Measurements from ENCODE around the gene DENND2A.

- TF ChIP-seq CTCF (IDR thresholded peaks at IDR 0.05), result no peak
- no peak for TF ChIP-seq MAFK (IDR thresholded peaks at IDR 0.05; ENCODE audit: partially characterized antibody)
- no peak for TF ChIP-seq HOXA7 (CRISPR knock-in tag; IDR thresholded peaks at IDR 0.05)
- no peak for TF ChIP-seq POLR2A (IDR thresholded peaks at IDR 0.05; ENCODE audit: low read length)
- no peak for TF ChIP-seq NR3C1 (IDR thresholded peaks at IDR 0.05)
- TF ChIP-seq RNF2 (IDR thresholded peaks at IDR 0.05; ENCODE audit: borderline replicate concordance, low read depth), result no peak
- TF ChIP-seq REST (IDR thresholded peaks at IDR 0.05), result no peak
- no peak for TF ChIP-seq JUNB (IDR thresholded peaks at IDR 0.05)
- TF ChIP-seq SMC3 (IDR thresholded peaks at IDR 0.05), result no peak
- TF ChIP-seq POLR2AphosphoS2 (conservative IDR thresholded peaks at IDR 0.05; ENCODE audit: low read length), result no peak
- no peak for TF ChIP-seq CBX2 (IDR thresholded peaks at IDR 0.05; ENCODE audit: borderline replicate concordance, low read depth)
Observed at GRCh38 chr7:140526787-140527664, 113.6 kb downstream of the DENND2A start.

Data from A549 (cell line).